IPS DF 4.7 (cell line): ENCODE measurements around the gene ABCC1.
"Not testable (repeated sequence)": the region's sequence is repeated elsewhere in the genome, so short reads cannot be mapped to it uniquely, and the experiment has no call there.

Experiments
- DNase-seq: peaks from one replicate; pipeline ENCODE4 v3.0.0-alpha.2; 2013; ENCODE audit warnings: low spot score; ENCODE audit errors: extremely low read depth

ABCC1 gene

DNA sequence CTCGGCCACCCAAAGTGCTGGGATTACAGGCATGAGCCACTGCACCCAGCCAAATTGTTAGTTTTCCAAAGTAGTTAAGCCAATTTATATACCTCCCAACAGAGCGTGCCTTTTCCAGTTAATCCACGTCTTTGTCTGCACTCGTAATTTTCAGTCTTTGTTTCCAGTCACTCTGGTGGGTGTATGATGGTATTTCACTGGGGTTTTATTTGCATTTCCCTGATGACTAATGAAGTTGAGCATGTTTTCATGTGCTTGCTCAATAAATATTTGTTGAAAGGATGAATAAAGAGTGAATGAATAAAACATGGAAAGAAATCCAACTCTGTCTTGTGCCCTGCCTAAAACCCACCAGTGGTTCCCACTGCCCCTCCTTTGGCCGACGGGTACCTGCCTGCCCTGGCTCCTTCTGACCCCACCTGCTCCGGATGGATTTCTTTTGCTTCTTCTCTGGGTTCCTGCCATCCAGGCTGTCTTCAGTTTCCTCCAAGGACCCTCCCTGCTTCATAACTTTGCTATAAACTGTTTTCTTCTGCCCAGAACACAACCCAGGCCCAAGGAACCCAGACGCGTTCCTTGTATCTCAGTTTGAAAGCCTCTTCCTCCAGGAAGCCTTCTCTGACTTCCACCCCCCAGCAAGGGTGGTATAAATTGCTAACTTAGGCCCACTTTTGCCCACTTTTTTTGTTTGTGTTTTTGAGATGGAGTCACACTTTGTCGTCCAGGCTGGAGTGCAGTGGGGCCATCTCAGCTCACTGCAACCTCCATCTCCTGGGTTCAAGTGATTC lies 3.0 kb upstream of the ABCC1 start:
- DNase-seq = no peak

DNA sequence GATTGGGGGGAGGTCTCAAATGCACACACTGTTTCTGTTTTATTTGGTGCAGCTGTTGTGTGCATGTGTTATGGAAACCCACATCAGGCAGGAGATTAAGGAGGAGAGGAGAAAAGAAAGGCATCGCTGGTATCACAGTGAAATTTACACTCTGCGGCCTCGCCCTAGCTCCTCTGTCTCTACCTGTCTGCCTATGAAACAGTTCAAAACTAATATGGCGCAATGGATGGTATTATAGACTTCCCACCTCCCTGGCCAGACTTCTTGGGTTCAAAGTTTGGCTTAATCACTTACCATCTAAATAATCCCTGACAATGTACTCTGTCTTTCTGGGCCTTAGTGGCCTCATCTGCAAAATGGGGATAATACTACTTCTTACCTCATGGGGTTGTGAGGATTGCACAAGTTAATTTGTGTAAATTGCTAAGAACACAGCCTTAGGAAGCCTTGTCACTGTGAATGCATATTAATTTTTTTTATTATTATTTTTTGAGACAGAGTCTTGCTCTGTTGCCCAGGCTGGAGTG lies 1.4 kb upstream of the ABCC1 start:
- DNase-seq = no peak

DNA sequence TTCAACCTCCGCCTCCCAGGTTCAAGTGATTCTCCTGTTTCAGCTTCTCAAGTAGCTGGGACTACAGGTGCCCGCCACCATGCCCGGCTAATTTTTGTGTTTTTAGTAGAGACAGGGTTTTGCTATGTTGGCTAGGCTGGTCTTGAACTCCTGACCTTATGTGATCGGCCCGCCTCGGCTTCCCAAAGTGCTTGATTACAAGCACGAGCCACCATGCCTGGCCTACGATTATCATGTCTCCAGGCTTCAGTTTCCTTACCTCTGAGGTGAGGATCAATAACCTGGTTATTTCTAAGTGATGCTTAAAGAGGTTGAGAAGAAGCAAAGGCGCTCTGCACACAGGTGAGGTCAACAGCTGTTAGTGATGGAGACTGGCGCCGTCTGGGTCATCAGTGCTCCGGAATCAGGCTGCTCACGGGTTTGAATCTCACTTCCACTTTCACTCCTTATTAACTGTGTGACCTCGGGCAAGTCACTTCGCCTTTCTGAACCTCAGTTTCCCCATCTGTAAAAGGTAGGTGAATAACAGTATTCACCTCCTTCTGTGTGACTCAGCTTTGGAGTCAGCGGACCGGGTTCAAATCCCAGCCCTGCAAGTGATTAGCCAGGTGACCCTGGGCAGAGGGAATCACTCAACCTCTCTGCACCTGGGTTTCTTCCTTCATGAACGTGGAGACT lies 745 bp upstream of the ABCC1 start:
- no peak for DNase-seq

DNA sequence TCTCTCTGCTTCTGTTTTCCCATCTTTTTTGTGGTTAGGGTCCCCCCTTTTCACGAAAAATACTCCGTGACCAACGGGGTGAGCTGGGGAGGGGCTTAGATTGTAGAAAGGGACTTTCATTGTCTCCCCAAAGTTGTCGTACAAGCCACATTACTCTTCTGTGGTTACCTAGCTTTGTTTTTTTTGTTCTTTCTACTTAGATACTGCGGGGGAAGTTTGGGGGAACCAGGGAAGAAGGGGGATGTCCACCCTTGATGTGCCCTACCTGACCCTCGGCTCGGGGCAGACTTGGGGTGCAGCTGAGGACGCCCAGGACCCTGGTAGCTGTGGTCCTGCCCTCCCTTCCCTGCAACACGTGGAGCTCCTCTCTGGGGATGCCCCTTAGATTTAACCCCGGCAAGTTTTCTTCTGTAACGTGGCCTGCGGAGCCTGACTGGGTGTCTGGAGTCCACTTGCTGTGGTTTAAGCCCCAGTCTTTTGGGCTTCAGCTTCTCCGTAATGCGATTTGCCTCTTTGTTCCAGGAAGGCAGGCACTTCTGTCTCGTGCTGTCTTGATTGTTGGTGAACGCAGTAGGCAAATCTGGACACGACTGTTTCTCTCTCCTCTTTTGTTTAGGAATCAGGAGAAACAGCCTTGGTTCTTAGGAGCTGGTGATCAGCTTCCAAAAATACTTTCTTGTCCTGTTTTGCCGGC lies 892 bp downstream of the ABCC1 start:
- DNase-seq = no peak

DNA sequence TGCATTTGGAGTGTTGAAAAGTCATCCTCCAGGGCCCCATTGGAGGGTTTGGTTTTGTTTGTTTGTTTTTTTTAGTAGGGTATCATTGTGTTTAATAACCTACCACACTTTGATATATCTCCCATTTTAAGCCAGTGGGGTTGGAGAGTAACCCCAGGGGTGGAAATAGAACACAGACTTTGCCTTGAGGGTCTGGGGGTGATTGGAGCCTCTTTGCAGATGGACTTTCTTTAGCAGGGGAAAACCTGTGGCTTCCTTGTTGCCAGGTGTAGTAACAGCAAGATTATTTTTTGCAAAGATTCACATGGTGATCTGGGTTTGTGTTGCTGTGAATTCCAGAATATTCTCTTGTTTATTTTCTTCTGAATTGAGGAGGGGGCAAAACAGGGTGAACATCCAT lies 1.5 kb downstream of the ABCC1 start:
- no peak for DNase-seq

GRCh38 chr16:15951852-15952251 lies 2.4 kb downstream of the ABCC1 start:
- DNase-seq = no peak

DNA sequence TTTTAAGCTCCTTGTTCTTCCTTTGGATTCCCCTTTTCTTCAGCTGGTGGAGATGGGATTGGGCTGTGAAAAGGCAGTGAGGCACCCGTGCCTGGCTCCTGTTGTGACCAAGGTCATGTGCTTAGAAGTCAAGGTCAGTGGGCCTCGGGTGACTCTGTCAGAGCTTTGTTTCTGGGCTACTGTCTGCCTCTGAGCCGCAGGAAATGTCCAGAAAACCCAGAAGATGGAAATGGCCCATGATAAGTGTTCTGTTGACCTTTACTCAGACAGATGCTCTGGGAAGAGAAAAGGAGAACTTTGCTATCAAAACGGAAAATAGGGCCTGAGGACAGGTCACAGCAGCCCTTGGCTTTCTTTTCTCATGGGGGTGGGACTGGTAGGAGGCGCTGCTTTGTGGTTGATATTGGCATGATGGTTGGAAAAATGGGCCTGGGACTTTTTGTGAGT lies 2.9 kb downstream of the ABCC1 start:
- DNase-seq = no peak

- DNase-seq = no peak
Measured at GRCh38 chr16:15953477-15953876, 4.1 kb downstream of the ABCC1 start.

GRCh38 chr16:15953929-15954813 lies 4.8 kb downstream of the ABCC1 start:
- DNase-seq = no peak

GRCh38 chr16:15954814-15955151 lies 5.4 kb downstream of the ABCC1 start:
- no peak for DNase-seq

GRCh38 chr16:15955425-15955824 lies 6.0 kb downstream of the ABCC1 start:
- no peak for DNase-seq

- not testable (repeated sequence) for DNase-seq
Measured at GRCh38 chr16:15956106-15956505, 6.7 kb downstream of the ABCC1 start.

GRCh38 chr16:15958703-15959348 lies 9.4 kb downstream of the ABCC1 start:
- no peak for DNase-seq

- DNase-seq = no peak
Measured at GRCh38 chr16:15960124-15960971, 10.9 kb downstream of the ABCC1 start.

- no peak for DNase-seq
Measured at GRCh38 chr16:15961060-15961511, 11.7 kb downstream of the ABCC1 start.

DNA sequence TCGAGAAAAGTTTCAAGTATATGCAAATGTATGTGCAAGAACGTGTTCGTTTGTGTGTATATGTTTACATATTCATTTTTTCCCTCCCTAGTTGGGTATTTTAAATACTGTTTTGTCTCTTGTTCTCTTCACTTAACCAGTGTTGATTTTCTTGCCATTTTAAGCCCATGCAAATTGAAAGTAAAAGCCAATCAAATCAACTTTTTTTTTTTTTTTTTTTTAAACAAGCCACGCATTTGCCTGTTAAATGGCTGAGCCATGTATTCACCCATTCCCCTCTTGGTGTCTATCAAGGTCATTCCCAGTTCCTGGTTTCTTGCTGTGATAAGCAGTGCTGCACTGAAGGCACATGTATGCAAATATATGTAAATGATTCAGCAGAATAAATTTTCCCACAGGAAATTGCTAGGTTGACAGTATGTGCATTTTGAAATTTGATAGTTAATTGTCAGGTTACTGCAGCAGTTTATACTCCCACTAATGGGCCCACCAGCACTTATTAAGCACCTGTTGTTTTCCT lies 12.2 kb downstream of the ABCC1 start:
- no peak for DNase-seq

- DNase-seq = no peak
Measured at GRCh38 chr16:15963307-15963910, 14.0 kb downstream of the ABCC1 start.

DNA sequence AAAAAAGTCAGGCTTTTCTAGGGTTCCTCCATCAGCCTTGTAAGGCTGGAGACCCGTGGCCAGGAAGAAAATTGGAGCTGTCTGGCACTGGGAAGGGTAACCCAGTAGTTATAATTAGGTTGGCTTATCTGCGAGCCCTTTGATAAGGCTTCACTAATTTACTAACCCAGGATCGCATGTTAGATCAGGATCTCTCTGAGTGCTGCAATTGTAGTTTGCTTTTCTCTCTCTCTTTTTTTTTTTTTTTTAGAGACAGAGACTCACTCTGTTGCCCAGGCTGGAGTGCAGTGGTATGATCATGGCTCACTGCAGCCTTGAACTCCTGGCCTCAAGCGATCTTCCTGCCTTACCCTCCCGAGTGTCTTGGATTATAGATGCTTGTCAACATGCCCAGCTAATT lies 17.0 kb downstream of the ABCC1 start:
- no peak for DNase-seq
